BE2C (cell line): ENCODE measurements around the gene KRTAP4-12.

Source experiments
- DNase-seq: peaks from one replicate; pipeline ENCODE4 v3.0.0-alpha.2; 2020
- H3K27me3 ChIP-seq: fragments of 250-450 bp; sonication (Bioruptor Pico); 2 replicates; pipeline ENCODE4 v1.5.1; 2020; ENCODE audit warnings: mild to moderate bottlenecking
- H3K36me3 ChIP-seq: fragments of 250-450 bp; sonication (Bioruptor Pico); 2 replicates; pipeline ENCODE4 v1.5.1; 2020; ENCODE audit warnings: mild to moderate bottlenecking
- H3K4me1 ChIP-seq: fragments of 250-450 bp; sonication (Bioruptor Pico); 2 replicates; pipeline ENCODE4 v1.5.1; 2020
- H3K4me3 ChIP-seq: 2 replicates; pipeline ENCODE4 v1.5.1; 2011; ENCODE audit warnings: low read depth, low read length
- H3K9me3 ChIP-seq: fragments of 250-450 bp; sonication (Bioruptor Pico); 2 replicates; pipeline ENCODE4 v1.5.1; 2020
- CTCF ChIP-seq: IDR thresholded peaks from 2 replicates; pipeline ENCODE4 v1.5.1; 2012; ENCODE audit warnings: mild to moderate bottlenecking, low read depth, low read length

The KRTAP4-12 gene

GRCh38 chr17:41082626-41083025 lies 41.4 kb downstream of the KRTAP4-12 start:
- Histone ChIP-seq H3K9me3 (no peaks in the 10 kb centered on the region), H3K27me3 (peaks cover 6% of the 10 kb centered on the region; the same call in 1 of the 2 replicates), H3K4me3 (no peak overlapping the region), H3K36me3 (no peaks in the 10 kb centered on the region), H3K4me1 (no peaks in the 10 kb centered on the region)
- no peak for TF ChIP-seq CTCF
- DNase-seq: no peak

DNA sequence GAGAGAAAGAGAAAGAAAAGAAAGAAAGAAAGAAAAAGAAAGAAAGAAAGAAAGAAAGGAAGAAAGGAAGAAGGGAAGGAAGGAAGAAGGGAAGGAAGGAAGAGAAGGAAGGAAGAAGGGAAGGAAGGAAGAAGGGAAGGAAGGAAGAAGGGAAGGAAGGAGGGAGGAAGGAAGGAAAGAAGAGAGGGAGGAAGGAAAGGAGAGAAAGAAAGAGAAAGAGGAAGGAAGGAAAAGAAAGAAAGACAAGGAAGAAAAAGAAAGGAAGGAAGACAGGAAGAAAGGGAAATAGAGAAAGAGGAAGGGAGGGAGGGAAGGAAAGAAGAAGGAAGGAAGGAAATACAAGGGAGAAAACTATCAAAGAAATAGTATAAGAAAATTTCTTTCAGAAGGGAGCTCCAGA lies 47.2 kb downstream of the KRTAP4-12 start:
- peaks cover 6% of the 10 kb centered on the region for H3K27me3 ChIP-seq
- DNase-seq: no peak
- no peaks in the 10 kb centered on the region for H3K9me3 ChIP-seq
- H3K36me3 ChIP-seq: no peaks in the 10 kb centered on the region
- H3K4me1 ChIP-seq: no peaks in the 10 kb centered on the region
- no peak for TF ChIP-seq CTCF
- H3K4me3 ChIP-seq: no peak overlapping the region

DNA sequence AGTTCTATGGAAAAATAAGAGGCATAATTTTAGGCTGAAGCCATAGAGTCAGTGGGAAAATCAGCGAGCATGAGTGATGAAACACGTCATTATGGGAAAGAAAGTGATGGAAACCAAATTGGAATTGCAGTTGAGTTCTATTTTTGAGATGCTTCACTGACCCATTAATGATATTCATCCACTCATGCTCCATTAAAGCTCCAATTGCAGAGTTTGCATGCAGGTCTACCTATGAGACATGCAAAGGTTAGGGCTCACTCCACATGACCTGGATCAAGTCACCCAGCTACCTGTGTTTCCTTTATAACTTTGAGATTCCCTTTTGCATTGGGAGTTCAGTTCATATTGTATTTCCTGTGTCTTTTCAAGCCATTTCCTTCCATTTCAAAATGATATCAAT lies 50.3 kb downstream of the KRTAP4-12 start:
- Histone ChIP-seq H3K36me3 (no peaks in the 10 kb centered on the region), H3K4me1 (no peaks in the 10 kb centered on the region), H3K9me3 (no peaks in the 10 kb centered on the region), H3K4me3 (no peak overlapping the region), H3K27me3 (no peaks in the 10 kb centered on the region; the same call in none of the 2 replicates)
- TF ChIP-seq CTCF: no peak
- no peak for DNase-seq
